GM21737 (cell line): ENCODE data around the gene OR6S1.
"Not testable (repeated sequence)": the region's sequence is repeated elsewhere in the genome, so short reads cannot be mapped to it uniquely, and the experiment has no call there.

Source experiments
- ATAC-seq: cut with Tn5 transposase; IDR thresholded peaks from one replicate; pipeline ENCODE4 v1.9.1; 2021; ENCODE audit warnings: mild to moderate bottlenecking, moderate library complexity; ENCODE audit not compliant: unreplicated experiment

The OR6S1 gene

GRCh38 chr14:20631880-20632389 is 9.6 kb downstream of the OR6S1 start:
- no peak for ATAC-seq

- ATAC-seq: no peak
Measured at GRCh38 chr14:20631023-20631879, 10.2 kb downstream of the OR6S1 start.

GRCh38 chr14:20630340-20631022 is 11.0 kb downstream of the OR6S1 start:
- no peak for ATAC-seq

GRCh38 chr14:20628063-20628854 is 13.2 kb downstream of the OR6S1 start:
- no peak for ATAC-seq

- no peak for ATAC-seq
Measured at GRCh38 chr14:20627346-20628027, 14.0 kb downstream of the OR6S1 start.

- ATAC-seq: no peak
Measured at GRCh38 chr14:20626274-20626673, 15.2 kb downstream of the OR6S1 start.

- no peak for ATAC-seq
Measured at GRCh38 chr14:20624495-20625070, 16.9 kb downstream of the OR6S1 start.

- no peak for ATAC-seq
Measured at GRCh38 chr14:20623798-20624197, 17.7 kb downstream of the OR6S1 start.

GRCh38 chr14:20622816-20623291 is 18.6 kb downstream of the OR6S1 start:
- no peak for ATAC-seq

- ATAC-seq: no peak
Measured at GRCh38 chr14:20620798-20621478, 20.6 kb downstream of the OR6S1 start.

GRCh38 chr14:20619688-20620087 is 21.8 kb downstream of the OR6S1 start:
- not testable (repeated sequence) for ATAC-seq

GRCh38 chr14:20618271-20618749 is 23.2 kb downstream of the OR6S1 start:
- ATAC-seq: no peak

- ATAC-seq: no peak
Measured at GRCh38 chr14:20617138-20618003, 24.1 kb downstream of the OR6S1 start.

GRCh38 chr14:20615996-20616395 is 25.5 kb downstream of the OR6S1 start:
- ATAC-seq: no peak

GRCh38 chr14:20614038-20614840 is 27.3 kb downstream of the OR6S1 start:
- peak; percentile 7 for ATAC-seq

- peak; percentile 54 for ATAC-seq
Measured at GRCh38 chr14:20613094-20614037, 28.1 kb downstream of the OR6S1 start.
